ENCODE measurements around the gene GAPT. TPM values are rescaled to one million over a fixed set of nuclear protein-coding genes. Genes with fewer than 3 reads are reported as not detected.

GAPT gene
- total RNA-seq, 4 donors from 2014 or later: 0.60 TPM; not detected in 3

- Histone ChIP-seq H3K9me3 (no peaks in the 10 kb centered on the region), H3K4me3 (no peak overlapping the region), H3K27me3 (no peaks in the 10 kb centered on the region), H3K27ac (no peak overlapping the region), H3K36me3 (no peaks in the 10 kb centered on the region), H3K4me1 (no peaks in the 10 kb centered on the region)
- in situ Hi-C loops (cut with MboI; ENCODE audit: low sequenced_read_pairs in 4 of 4) (no loop called here), intact Hi-C loops (cut with DNase I; ENCODE audit: low total_unique reads) (no loop called here)
- DNase-seq (no peak), ATAC-seq (no peak)
- no peak for TF ChIP-seq CTCF (IDR thresholded peaks at IDR 0.05 in 4 of 5, conservative IDR thresholded peaks at IDR 0.05 in 1 of 5)
Observed at GRCh38 chr5:58543723-58544122, 52.5 kb downstream of the GAPT start.

GRCh38 chr5:58544195-58544594, 53.0 kb downstream of the GAPT start:
- Histone ChIP-seq H3K36me3 (no peaks in the 10 kb centered on the region), H3K4me1 (no peaks in the 10 kb centered on the region), H3K27me3 (no peaks in the 10 kb centered on the region), H3K27ac (no peak overlapping the region), H3K9me3 (no peaks in the 10 kb centered on the region), H3K4me3 (no peak overlapping the region)
- DNase-seq: no peak
- TF ChIP-seq CTCF (IDR thresholded peaks at IDR 0.05 in 4 of 5, conservative IDR thresholded peaks at IDR 0.05 in 1 of 5) (no peak), POLR2A (IDR thresholded peaks at IDR 0.05) (no peak)
- in situ Hi-C loops (cut with MboI; ENCODE audit: low sequenced_read_pairs in 4 of 4): no loop called here
- intact Hi-C loops (cut with DNase I; ENCODE audit: low total_unique reads): no loop called here
- no peak for ATAC-seq

- intact Hi-C loops (cut with DNase I; ENCODE audit: low total_unique reads) (no loop called here), in situ Hi-C loops (cut with MboI; ENCODE audit: low sequenced_read_pairs in 4 of 4) (no loop called here)
- TF ChIP-seq CTCF (IDR thresholded peaks at IDR 0.05 in 4 of 5, conservative IDR thresholded peaks at IDR 0.05 in 1 of 5) (no peak), POLR2A (IDR thresholded peaks at IDR 0.05) (no peak)
- no peak for ATAC-seq
- Histone ChIP-seq H3K4me1 (no peaks in the 10 kb centered on the region), H3K9me3 (no peaks in the 10 kb centered on the region), H3K27ac (no peak overlapping the region), H3K27me3 (no peaks in the 10 kb centered on the region), H3K4me3 (no peak overlapping the region), H3K36me3 (no peaks in the 10 kb centered on the region)
- DNase-seq: no peak
Observed at GRCh38 chr5:58544926-58545325, 53.7 kb downstream of the GAPT start.

GRCh38 chr5:58545912-58546311, 54.7 kb downstream of the GAPT start:
- H3K36me3 ChIP-seq: no peaks in the 10 kb centered on the region
- no peaks in the 10 kb centered on the region for H3K27me3 ChIP-seq
- intact Hi-C loops (cut with DNase I; ENCODE audit: low total_unique reads): no loop called here
- H3K27ac ChIP-seq: no peak overlapping the region
- no peak overlapping the region for H3K4me3 ChIP-seq
- H3K9me3 ChIP-seq: no peaks in the 10 kb centered on the region
- ATAC-seq (no peak), DNase-seq (no peak)
- in situ Hi-C loops (cut with MboI; ENCODE audit: low sequenced_read_pairs in 4 of 4): no loop called here
- TF ChIP-seq POLR2A (IDR thresholded peaks at IDR 0.05) (no peak), CTCF (IDR thresholded peaks at IDR 0.05 in 4 of 5, conservative IDR thresholded peaks at IDR 0.05 in 1 of 5) (no peak)
- H3K4me1 ChIP-seq: no peaks in the 10 kb centered on the region

Small RNAs within 50 kb of the gene (microRNA-seq; reads per million reads assigned to microRNA genes)
- 0 reads per million in 2 donors for gene MIR548AE2 (ENCODE audit: borderline replicate concordance in 2 of 2)

Other genes with a start within 250 kb of the GAPT start
- 10 to 100 TPM in 2 of 4 donors, 1 to 10 TPM in 2; 5.6 to 21.9 (median 10.6) TPM for gene PLK2, start 31.3 kb upstream of the GAPT start, total RNA-seq
- under 1 TPM; 0.02 to 0.73 (median 0.07) TPM for gene RAB3C, start 91.6 kb downstream of the GAPT start, total RNA-seq